WTC11 (cell line): ENCODE results near the gene MUC2.

Experiments used
- ATF2 ChIP-seq: sonication (generic); formaldehyde crosslinking; IDR thresholded peaks from 2 replicates; pipeline ENCODE4 v1.8.1; 2022; ENCODE audit warnings: low read depth, missing genetic modification reagents, borderline replicate concordance
- CTCF ChIP-seq: fragments of 200-600 bp; IDR thresholded peaks from 2 replicates; pipeline ENCODE4 v1.8.0; 2022; ENCODE audit warnings: antibody characterized with exemption
- E2F1 ChIP-seq: sonication (generic); formaldehyde crosslinking; IDR thresholded peaks from 2 replicates; pipeline ENCODE4 v1.8.0; 2022; ENCODE audit warnings: mild to moderate bottlenecking, missing genetic modification reagents
- FOXP4 ChIP-seq: sonication (generic); formaldehyde crosslinking; IDR thresholded peaks from 2 replicates; pipeline ENCODE4 v1.8.0; 2022; ENCODE audit warnings: mild to moderate bottlenecking, missing genetic modification reagents
- JUN ChIP-seq: sonication (generic); formaldehyde crosslinking; IDR thresholded peaks from 2 replicates; pipeline ENCODE4 v1.8.0; 2023; ENCODE audit warnings: mild to moderate bottlenecking, missing genetic modification reagents
- MXD4 ChIP-seq: fragments of 250-450 bp; sonication (Bioruptor Pico); IDR thresholded peaks from 2 replicates; pipeline ENCODE4 v1.8.0; 2021; ENCODE audit warnings: mild to moderate bottlenecking, moderate library complexity, borderline replicate concordance
- NR2C2 ChIP-seq: sonication (generic); formaldehyde crosslinking; IDR thresholded peaks from 2 replicates; pipeline ENCODE4 v1.8.0; 2022; ENCODE audit warnings: mild to moderate bottlenecking, missing genetic modification reagents
- ZNF121 ChIP-seq: sonication (generic); formaldehyde crosslinking; IDR thresholded peaks from 2 replicates; pipeline ENCODE4 v1.8.0; 2023; ENCODE audit warnings: missing genetic modification reagents
- ZNF232 ChIP-seq: sonication (generic); formaldehyde crosslinking; IDR thresholded peaks from 2 replicates; pipeline ENCODE4 v1.8.0; 2022; ENCODE audit warnings: mild to moderate bottlenecking, missing genetic modification reagents

- TF ChIP-seq JUN (CRISPR knock-in tag) (no peak), MXD4 (CRISPR knock-in tag) (no peak), ATF2 (CRISPR knock-in tag) (no peak), CTCF (no peak), NR2C2 (no peak), E2F1 (CRISPR knock-in tag) (no peak), FOXP4 (no peak), ZNF232 (no peak), ZNF121 (CRISPR knock-in tag) (no peak)
Measured at GRCh38 chr11:1111545-1112212, 37.0 kb downstream of the MUC2 start.
